ENCODE data around the gene SLC25A42.

Gene SLC25A42

GRCh38 chr19:19027228-19027627, 36.6 kb upstream of the SLC25A42 start:
- no peak for DNase-seq (ENCODE audit: low read depth in 2 of 2)
- no peak for TF ChIP-seq CTCF (IDR thresholded peaks at IDR 0.05; ENCODE audit: low read depth, low read length)
- H3K4me3 ChIP-seq (replicated peaks in 1 of 2; ENCODE audit: low read depth in 2 of 2, low read length in 2 of 2) = no peak overlapping the region

DNA sequence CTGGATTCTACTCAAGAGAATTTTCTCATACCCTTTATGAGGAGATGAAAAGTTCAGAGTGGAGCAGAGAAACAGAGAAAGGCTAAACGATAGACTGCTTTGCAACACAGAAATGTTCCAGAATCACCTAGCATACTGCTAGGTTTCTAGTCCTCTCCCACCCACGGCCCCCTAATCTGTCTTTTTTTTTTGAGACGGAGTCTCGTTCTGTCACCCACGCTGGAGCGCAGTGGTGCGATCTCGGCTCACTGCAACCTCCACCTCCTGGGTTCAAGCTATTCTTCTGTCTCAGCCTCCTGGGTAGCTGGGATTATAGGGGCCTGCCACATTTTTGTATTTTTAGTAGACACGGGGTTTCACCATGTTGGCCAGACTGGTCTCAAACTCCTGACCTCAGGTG, 35.3 kb upstream of the SLC25A42 start:
- DNase-seq (ENCODE audit: low read depth in 2 of 2) = no peak
- no peak for TF ChIP-seq CTCF (IDR thresholded peaks at IDR 0.05; ENCODE audit: low read depth, low read length)
- no peak overlapping the region for H3K4me3 ChIP-seq (replicated peaks in 1 of 2; ENCODE audit: low read depth in 2 of 2, low read length in 2 of 2)

DNA sequence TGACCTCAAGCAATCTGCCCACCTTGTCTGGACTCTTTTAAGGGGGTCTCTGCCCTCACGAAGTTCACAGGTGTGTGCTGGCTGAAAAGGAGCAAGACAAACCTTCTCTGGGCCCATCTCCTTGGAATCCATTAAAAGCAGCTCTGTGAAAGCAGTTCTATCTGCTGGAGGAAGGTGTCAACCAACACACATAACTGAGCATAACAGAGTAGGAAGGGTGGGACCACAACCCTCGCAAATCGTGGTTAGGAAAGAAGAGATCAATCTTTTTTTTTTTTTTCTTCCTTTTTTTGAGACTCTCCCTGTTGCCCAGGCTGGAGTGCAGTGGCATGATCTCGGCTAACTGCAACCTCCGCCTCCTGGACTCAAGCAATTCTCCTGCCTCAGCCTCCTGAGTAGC, 31.9 kb upstream of the SLC25A42 start:
- TF ChIP-seq CTCF (IDR thresholded peaks at IDR 0.05; ENCODE audit: low read depth, low read length) = no peak
- no peak for DNase-seq (ENCODE audit: low read depth in 2 of 2)
- H3K4me3 ChIP-seq (replicated peaks in 1 of 2; ENCODE audit: low read depth in 2 of 2, low read length in 2 of 2) = peak overlapping the region; percentile 92 to 97

- TF ChIP-seq CTCF (IDR thresholded peaks at IDR 0.05; ENCODE audit: low read depth, low read length) = no peak
- H3K4me3 ChIP-seq (replicated peaks in 1 of 2; ENCODE audit: low read depth in 2 of 2, low read length in 2 of 2) = peak overlapping the region; percentile 92 to 97
- DNase-seq (ENCODE audit: low read depth in 2 of 2) = peak; percentile 95 to 97
These were observed 31.2 kb upstream of the SLC25A42 start for GRCh38 chr19:19032420-19033175.

DNA sequence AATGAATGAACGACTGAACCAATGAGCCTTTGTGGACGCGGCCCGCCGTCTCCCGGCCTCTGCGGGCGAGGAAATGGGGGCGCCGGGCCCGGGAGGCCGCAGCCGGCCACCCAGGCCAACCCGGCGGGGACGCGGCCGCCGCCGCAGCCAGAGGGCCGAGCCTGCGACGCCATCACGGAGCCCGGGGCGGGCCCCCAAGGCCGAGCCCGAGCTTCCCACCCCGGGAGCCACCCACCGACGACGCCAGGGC, 30.7 kb upstream of the SLC25A42 start:
- peak overlapping the region; percentile 92 to 97 for H3K4me3 ChIP-seq (replicated peaks in 1 of 2; ENCODE audit: low read depth in 2 of 2, low read length in 2 of 2)
- DNase-seq (ENCODE audit: low read depth in 2 of 2) = no peak
- TF ChIP-seq CTCF (IDR thresholded peaks at IDR 0.05; ENCODE audit: low read depth, low read length) = no peak

DNA sequence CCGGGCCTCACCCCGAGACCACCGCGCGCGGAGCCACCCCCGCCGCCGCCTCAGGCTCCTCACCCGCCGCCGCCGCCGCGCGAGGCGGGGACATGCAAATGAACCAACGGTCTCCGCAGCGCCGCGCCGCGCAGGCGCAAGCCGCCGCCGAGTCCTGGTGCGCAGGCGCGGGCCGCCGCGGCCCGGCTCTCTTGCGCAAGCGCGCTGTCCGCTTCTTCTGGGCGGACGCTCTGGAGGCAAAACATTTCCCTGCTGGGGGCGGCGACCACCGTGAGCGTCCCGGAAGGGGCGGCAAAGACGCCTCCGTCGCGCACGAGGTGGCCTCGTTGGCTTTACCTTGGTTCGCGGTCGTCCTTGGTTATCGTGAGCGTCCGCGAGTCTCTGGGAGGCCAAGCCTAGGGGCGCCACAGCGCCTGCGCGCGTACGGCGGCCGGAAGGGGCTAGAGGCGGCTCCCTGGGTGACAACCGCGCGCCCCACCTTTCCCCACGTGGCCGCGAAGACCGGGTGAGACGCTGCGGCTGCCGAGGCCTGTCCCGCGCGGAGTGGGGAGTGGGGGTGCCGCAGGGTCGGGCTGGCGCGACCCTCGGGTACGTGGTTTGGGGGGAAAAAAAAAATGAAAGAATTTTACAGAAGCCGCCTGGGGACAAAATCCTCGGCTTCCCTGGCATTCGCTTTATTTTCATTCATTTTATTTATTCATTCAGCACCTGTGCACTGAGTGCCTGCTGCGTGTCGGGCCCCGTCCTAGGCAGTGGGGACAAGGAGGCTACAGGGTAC, 30.2 kb upstream of the SLC25A42 start, which contains the start of the genes ARMC6 and SUGP2:
ARMC6 (plus strand) TSS at position 178 of the 778 bp plus-strand sequence. CDS start 607 bp downstream, outside the sequence.
SUGP2 (minus strand) TSS at position 92 of the 778 bp plus-strand sequence. CDS start 2,446 bp downstream, outside the sequence.
- TF ChIP-seq CTCF (IDR thresholded peaks at IDR 0.05; ENCODE audit: low read depth, low read length) = no peak
- peak within 1 kb of the TSS; percentile 92 to 97 for H3K4me3 ChIP-seq (replicated peaks in 1 of 2; ENCODE audit: low read depth in 2 of 2, low read length in 2 of 2)
- peak; percentile 86 to 91 for DNase-seq (ENCODE audit: low read depth in 2 of 2)
